Calu3 (cell line): ENCODE measurements around the gene UBD. TPM values are rescaled to one million over a fixed set of nuclear protein-coding genes. Genes with fewer than 3 reads are reported as not detected.

Experiments
- BruUV-seq: library from RNA; stranded (reverse); fragments of 400-500 nt; replicated peaks from 2 replicates; lab custom pipeline; 2021; lab: Mats Ljungman, UMichigan
- CTCF ChIA-PET: fragments of 300-600 bp; sonication (Branson Sonifier 250); formaldehyde crosslinking; loops from one replicate; lab custom pipeline; 2022; ENCODE audit warnings: antibody characterized with exemption; lab: Charles Lee
- DNase-seq: peaks from one replicate; pipeline ENCODE4 v3.0.0; 2022
- H3K27ac Mint-ChIP-seq: one replicate; pipeline ENCODE4 v1.8.0; 2022; ENCODE audit warnings: mixed read lengths; ENCODE audit not compliant: unreplicated experiment
- H3K27me3 Mint-ChIP-seq: one replicate; pipeline ENCODE4 v1.8.0; 2022; ENCODE audit warnings: mixed read lengths; ENCODE audit not compliant: unreplicated experiment
- H3K36me3 Mint-ChIP-seq: one replicate; pipeline ENCODE4 v1.8.0; 2022; ENCODE audit warnings: mild to moderate bottlenecking, moderate library complexity, mixed read lengths; ENCODE audit not compliant: insufficient read depth, unreplicated experiment
- H3K4me1 Mint-ChIP-seq: one replicate; pipeline ENCODE4 v1.8.0; 2022; ENCODE audit warnings: mild to moderate bottlenecking, low read depth, mixed read lengths; ENCODE audit not compliant: unreplicated experiment
- H3K4me3 Mint-ChIP-seq: one replicate; pipeline ENCODE4 v1.8.0; 2022; ENCODE audit warnings: mild to moderate bottlenecking, low read depth, moderate library complexity, mixed read lengths; ENCODE audit not compliant: unreplicated experiment
- H3K9me3 Mint-ChIP-seq: one replicate; pipeline ENCODE4 v1.8.0; 2022; ENCODE audit warnings: low read depth, mixed read lengths; ENCODE audit not compliant: unreplicated experiment
- CTCF ChIP-seq: fragments of 200-600 bp; IDR thresholded peaks from one replicate; pipeline ENCODE4 v1.8.0; 2022; ENCODE audit warnings: antibody characterized with exemption; ENCODE audit not compliant: unreplicated experiment
- intact Hi-C: fragments of 100-400 bp; cut with micrococcal nuclease; formaldehyde crosslinking; loops from one replicate; pipeline ENCODE4 v1.10.0; 2022; ENCODE audit not compliant: unreplicated experiment
- total RNA-seq: library from RNA; stranded (reverse); gene quantifications from 2 replicates; pipeline ENCODE4 v1.2.3, GENCODE V29; 2022

Gene UBD
- total RNA-seq, 1 experiment from 2014 or later: 82.8 TPM

- BruUV-seq: no TSS peak
Observed at GRCh38 chr6:29554764-29555163, 4.8 kb downstream of the UBD start.

GRCh38 chr6:29553268-29554057 lies 6.1 kb downstream of the UBD start:
- no TSS peak for BruUV-seq
- Mint-ChIP-seq H3K4me3 (no peak overlapping the region), H3K27ac (no peak overlapping the region), H3K27me3 (no peaks in the 10 kb centered on the region), H3K36me3 (peaks cover 10% of the 10 kb centered on the region), H3K4me1 (no peaks in the 10 kb centered on the region), H3K9me3 (peaks cover 6% of the 10 kb centered on the region)
- intact Hi-C loops: no loop called here
- CTCF ChIA-PET: no interaction called here
- TF ChIP-seq CTCF: no peak
- no peak for DNase-seq

More at GRCh38 chr6:29554764-29555163, 4.8 kb downstream of the UBD start:
- DNase-seq: no peak
- Mint-ChIP-seq H3K27ac (no peak overlapping the region), H3K4me1 (peaks cover 8% of the 10 kb centered on the region), H3K9me3 (peaks cover 6% of the 10 kb centered on the region), H3K4me3 (no peak overlapping the region), H3K27me3 (no peaks in the 10 kb centered on the region), H3K36me3 (peaks cover 15% of the 10 kb centered on the region)
- no peak for TF ChIP-seq CTCF
- CTCF ChIA-PET: no interaction called here
- intact Hi-C loops: no loop called here

GRCh38 chr6:29552512-29553051 lies 7.0 kb downstream of the UBD start:
- no TSS peak for BruUV-seq
- H3K27ac Mint-ChIP-seq: no peak overlapping the region
- no peaks in the 10 kb centered on the region for H3K4me1 Mint-ChIP-seq
- intact Hi-C loops: no loop called here
- H3K9me3 Mint-ChIP-seq: peaks cover 6% of the 10 kb centered on the region
- TF ChIP-seq CTCF: no peak
- H3K27me3 Mint-ChIP-seq: no peaks in the 10 kb centered on the region
- H3K36me3 Mint-ChIP-seq: peaks cover 10% of the 10 kb centered on the region
- DNase-seq: no peak
- H3K4me3 Mint-ChIP-seq: no peak overlapping the region
- CTCF ChIA-PET: no interaction called here

- no TSS peak for BruUV-seq
- H3K4me3 Mint-ChIP-seq: no peak overlapping the region
- no peaks in the 10 kb centered on the region for H3K27me3 Mint-ChIP-seq
- H3K4me1 Mint-ChIP-seq: no peaks in the 10 kb centered on the region
- intact Hi-C loops: no loop called here
- DNase-seq: no peak
- no peak overlapping the region for H3K27ac Mint-ChIP-seq
- CTCF ChIA-PET: no interaction called here
- H3K9me3 Mint-ChIP-seq: no peaks in the 10 kb centered on the region
- TF ChIP-seq CTCF: no peak
- no peaks in the 10 kb centered on the region for H3K36me3 Mint-ChIP-seq
Observed at GRCh38 chr6:29547573-29547972, 12.0 kb downstream of the UBD start.
